Activated CD4-positive, CD25-positive, alpha-beta regulatory T cell (primary cell): ENCODE measurements around the gene CAMK2D.

Experiments used
- DNase-seq, 4 experiments: peaks; one replicate each; lab custom pipeline; 2025; lab: John Stamatoyannopoulos, UW

The CAMK2D gene

GRCh38 chr4:113471146-113471860, 290.2 kb downstream of the CAMK2D start:
- no peak for DNase-seq

DNA sequence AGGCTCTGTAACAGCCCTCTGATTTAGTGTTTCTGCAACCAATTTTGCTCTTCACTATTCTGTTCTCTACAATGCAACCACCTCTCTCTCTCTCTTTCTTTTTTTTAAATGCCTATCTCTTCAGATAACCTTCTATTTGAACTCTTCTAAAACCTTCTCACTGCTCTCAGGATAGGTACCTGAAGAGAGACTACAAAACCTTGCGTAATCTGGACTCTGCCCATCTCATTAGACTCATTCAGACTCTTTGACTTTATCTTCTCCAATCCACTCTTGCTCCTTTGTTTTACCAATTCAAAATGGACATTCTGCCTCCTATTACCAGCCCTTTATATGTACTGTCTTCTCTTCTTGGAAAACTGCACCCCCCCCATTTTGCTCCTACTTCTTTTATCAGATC, 291.6 kb downstream of the CAMK2D start:
- no peak for DNase-seq

DNA sequence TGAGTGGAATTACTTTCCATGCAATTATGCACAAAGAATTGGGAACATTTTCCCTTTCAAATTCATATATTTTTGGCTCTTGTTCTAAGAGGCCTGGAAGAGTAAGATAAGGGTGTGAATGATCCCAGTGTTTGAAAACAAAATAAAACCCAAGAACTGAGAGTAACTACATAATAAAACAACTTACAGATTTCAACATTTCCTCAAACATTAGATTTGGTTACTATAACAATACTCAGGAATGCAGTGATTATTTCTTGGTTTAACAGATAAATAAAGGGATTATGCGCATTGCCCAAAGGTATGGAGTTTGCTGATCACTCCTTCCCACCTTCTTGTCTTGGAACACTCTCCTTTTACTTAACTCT, 292.5 kb downstream of the CAMK2D start:
- DNase-seq: no peak

DNA sequence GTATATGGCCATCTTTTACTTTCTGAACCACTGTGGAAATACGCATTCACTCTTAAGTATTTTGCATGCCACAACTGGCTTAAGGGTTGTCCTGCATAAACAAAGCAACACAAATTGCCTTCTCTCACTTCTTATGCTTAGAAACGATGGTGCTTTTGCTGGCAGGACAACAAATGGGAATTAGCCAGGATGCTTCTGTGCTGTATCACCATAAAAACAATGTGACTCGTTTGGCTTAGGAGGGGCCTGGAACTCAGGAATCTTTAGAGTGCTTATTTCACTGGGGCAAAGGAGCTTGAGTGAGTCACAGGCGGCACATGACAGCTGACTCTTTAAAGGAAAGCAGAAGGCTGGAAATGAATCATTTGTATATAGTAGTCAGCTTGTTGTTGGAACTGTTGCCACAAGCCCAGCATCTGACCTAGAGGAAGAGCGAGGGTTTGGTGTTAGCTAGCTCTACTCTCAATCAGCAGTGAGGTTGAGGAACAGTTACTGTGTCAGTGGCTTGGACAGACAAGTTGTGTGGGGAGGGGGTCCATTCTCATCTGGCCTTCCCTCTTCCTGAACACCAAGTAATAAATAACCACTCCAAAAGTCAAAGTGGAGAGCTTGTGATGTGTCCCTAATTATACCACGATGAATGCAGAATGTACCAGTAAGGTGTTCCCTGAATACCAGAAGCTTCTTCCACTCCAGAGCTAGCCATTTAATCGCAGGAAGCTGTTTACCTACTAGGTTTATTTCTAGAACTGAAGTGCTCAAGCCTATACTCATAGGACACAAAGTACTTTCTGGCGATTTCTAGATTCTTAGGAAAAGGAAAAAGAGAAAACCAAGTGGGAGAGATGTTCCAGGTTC, 293.1 kb downstream of the CAMK2D start:
- DNase-seq: no peak

GRCh38 chr4:113467581-113467980, 294.0 kb downstream of the CAMK2D start:
- no peak for DNase-seq

DNA sequence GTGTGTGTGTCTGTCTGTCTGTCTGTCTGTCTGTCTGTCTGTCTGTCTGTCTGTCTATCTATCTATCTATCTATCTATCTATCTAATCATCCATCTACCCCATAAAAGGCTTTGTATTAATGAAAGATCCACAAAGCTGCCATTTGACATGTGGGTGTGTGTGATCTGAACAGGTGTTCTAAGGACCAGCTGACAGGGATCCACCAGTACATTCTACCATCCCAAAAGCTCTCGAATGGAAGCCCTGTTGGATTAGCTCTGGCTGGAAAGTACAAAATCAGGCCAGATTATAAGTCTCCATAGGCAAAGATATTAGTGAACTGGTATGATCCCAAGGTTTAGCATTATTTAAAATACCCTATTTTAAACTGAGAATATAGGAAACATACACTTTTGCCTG, 299.3 kb downstream of the CAMK2D start:
- DNase-seq: no peak

- DNase-seq: no peak
These were observed 300.3 kb downstream of the CAMK2D start for GRCh38 chr4:113461281-113461680.

GRCh38 chr4:113457886-113458285, 303.7 kb downstream of the CAMK2D start:
- no peak for DNase-seq

DNA sequence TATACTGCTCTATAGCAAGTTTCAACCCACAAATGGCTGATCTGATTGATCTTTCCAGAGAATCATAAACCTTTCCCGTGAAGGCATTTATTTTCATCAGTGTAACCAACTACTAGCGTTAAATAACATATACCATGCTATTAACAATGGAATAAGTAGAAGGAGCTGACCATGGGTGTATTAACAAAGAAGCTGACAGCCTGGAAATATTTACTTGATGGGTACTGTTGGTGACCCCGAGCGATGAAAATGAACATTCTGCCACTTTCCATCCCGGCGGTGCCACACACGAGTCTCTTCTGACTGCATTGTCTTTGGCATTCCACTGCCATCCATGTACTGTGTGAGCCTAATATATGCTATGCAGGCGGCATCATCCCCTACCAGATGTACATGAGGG, 304.4 kb downstream of the CAMK2D start:
- no peak for DNase-seq

DNA sequence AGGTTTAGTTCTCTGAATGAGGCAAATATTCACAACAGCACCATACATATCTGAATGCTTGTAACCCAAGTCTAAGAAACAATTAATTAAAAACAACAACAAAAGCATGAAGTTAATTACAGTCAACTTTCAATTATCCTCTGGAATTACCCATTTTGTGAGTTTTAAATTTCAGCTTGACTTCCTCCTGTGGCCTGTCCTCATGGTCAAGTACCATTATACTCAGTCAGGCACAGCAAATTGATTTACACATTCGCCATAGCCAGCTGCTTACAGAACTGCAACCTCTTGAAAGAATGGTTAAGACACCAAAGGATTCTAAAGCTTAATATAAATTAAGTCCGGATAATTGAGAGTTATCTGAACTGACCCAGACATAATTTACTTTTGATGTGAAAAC, 306.5 kb downstream of the CAMK2D start:
- no peak for DNase-seq

GRCh38 chr4:113452868-113453620, 308.5 kb downstream of the CAMK2D start:
- no peak for DNase-seq

GRCh38 chr4:113452152-113452551, 309.4 kb downstream of the CAMK2D start:
- no peak for DNase-seq

DNA sequence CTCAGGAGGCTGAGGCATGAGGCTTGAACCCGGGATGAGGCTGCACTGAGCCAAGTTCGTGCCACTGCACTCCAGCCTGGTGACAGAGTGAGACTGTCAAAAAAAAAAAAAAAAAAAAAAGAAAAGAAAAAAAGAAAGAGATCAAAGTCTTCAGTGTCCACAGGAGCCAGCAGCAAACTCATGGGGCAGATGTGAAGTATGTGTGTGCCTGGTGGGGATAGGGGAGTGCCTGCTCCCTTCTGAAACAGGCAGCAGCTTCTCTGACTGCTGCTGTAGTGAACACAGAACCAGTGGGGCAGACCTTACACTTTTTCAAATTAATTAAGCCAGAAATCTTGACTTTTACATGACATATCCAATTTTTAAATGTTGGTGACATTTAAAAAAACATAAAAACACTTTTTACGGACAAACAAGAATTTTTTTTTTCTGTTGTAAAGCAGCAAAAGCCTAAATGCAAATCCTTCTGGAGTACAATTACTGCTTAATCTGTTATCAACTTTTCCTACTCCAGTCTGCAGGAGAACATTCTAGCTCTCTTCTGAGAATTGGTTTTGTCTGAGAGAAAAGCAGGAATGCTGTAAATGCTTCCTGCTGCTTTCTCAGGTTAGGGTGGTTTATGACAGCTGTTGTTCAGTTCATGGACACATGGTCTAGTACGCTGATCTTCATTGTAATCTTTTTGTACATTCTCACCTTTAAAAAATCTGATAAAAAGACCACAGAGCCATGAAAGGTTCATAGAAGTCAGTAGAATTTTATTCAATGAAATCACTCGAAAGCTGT, 311.1 kb downstream of the CAMK2D start:
- DNase-seq: no peak

- no peak for DNase-seq
These were observed 312.0 kb downstream of the CAMK2D start for GRCh38 chr4:113449410-113449974.

DNA sequence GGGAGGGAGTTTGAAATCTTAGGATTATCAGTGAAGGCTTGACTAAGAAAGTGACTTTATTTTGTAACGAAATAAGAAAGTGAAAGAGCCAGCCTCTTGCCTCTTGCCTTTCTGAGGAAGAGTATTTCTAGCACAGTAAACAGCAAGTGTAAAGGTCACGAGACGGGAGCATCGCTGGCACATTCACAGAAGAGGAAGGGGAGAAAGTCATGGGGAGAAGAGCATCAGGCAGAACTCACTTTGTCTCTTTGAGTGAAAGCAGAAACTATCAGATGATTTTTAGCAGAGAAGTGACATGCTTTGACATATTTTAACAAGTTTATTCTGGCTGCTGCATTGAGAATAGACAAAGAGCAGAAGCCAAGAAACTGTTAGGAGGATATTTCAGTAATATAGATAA, 313.8 kb downstream of the CAMK2D start:
- no peak for DNase-seq

- no peak for DNase-seq
These were observed 314.5 kb downstream of the CAMK2D start for GRCh38 chr4:113447061-113447460.

GRCh38 chr4:113446019-113446418, 315.5 kb downstream of the CAMK2D start:
- DNase-seq: no peak

DNA sequence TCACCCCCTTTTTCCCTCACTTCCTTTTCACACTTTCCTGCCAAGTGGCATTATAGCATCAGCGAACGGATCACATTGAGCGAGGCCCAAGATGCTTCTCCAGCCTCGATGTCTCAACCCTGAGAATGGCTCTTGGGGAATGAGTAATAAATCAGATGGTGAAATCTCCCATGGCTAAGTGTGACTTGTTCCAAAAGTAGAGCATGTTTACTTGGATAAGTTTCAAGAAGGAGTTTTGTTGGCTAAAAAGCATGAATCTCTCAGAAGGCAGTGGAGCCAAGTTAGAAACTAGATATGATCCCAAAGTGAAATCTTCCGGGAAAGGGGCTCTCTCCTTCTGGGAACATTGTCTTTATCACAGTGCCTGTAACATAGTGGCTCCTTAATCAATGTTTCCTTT, 316.3 kb downstream of the CAMK2D start:
- DNase-seq: no peak

DNA sequence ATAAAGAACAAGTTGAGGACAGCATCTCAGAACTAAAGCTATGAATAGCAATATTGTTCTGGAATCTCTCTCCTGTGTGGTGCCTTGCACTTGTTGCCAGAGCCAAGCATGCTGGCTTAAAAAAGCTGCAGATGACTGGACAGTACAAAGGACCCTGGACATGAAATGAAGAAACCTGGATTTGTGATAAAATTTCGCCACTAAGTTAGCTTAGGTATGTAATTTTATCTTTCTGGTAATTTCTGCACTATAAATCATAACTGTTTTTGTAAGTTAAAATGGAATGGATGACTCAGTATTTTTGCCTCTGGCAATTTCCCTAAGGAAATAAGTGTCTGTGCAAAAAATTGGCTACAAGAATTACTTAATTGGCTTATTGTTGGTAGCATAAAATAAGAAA, 317.2 kb downstream of the CAMK2D start:
- no peak for DNase-seq

DNA sequence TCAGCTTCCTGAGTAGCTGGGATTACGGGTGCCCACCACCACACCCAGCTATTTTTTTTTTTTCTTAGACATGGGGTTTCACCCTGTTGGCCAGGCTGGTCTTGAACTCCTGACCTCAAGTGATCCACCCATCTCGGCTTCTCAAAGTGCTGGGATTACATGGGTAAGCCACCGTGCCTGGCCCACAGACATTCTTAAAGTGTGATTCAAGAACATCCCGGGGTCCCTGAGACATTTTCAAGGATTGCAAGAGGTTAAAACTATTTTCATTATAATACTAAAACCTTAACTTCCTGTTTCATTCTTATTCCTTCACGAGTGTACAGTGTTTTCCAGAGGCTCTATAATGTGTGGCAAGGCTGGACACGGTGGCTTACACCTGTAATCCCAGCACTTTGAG, 318.7 kb downstream of the CAMK2D start:
- DNase-seq: no peak

DNA sequence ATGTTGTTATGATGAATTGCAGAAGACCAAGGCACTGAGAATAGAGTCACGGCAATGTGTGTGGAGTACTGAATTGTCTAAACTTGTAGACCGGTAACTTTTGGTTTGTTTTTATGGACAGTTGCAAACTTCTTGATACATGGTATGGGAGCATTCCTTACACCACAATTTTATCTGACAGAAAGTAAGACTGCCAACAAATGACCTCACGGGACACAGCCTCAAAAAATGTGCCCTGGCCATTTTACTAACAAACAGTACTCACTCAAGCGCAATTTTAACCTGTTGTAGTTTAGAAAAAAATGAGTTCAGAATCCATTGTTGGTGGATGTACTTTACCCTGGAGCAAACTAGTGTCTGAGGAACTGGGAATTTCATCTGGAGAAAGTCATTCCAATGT, 321.2 kb downstream of the CAMK2D start:
- DNase-seq: no peak

DNA sequence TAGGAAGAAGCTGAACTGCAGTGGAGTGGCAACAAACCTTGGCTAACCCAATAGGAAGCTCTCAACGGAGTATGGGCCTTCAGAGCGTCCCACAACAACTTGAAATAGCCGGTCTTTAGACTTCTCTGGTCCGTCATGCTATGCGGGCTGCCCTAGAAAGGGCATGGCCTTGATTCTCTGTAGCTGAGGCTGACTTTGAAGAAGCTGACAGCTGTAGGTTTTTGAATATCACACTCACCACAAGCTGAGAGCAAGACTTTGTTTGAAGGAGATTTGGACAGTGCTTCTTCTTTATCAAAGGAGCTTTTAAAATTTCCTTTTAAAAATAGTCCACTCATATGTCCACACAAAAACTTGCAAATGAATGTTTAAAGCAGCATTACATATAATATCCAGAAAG, 322.9 kb downstream of the CAMK2D start:
- no peak for DNase-seq
